ENCODE measurements around the gene KCNA2. TPM values are rescaled to one million over a fixed set of nuclear protein-coding genes. Genes with fewer than 3 reads are reported as not detected.

The KCNA2 gene
- not detected in 2 replicates for total RNA-seq

GRCh38 chr1:110605901-110606656 lies at the start of gene KCNA2:
Gene KCNA2, minus strand, starts transcription at chr1:110606358. Its CDS starts 1,576 bp downstream, at chr1:110604782.

Other genes with a start within 250 kb of the KCNA2 start
- gene SLC16A4, start 215.3 kb downstream of the KCNA2 start, total RNA-seq, result 16.6 and 47.6 TPM in 2 replicates
- gene LAMTOR5, start 198.7 kb downstream of the KCNA2 start, total RNA-seq, result 62.9 and 76.0 TPM in 2 replicates
- gene PROK1, start 155.2 kb downstream of the KCNA2 start, total RNA-seq, result not detected in 2 replicates
- gene KCNA10, start 87.2 kb downstream of the KCNA2 start, total RNA-seq, result not detected in 2 replicates
- gene KCNA3, start 68.6 kb upstream of the KCNA2 start, total RNA-seq, result 1.5 and 1.6 TPM in 2 replicates